ENCODE measurements around the gene MS4A13.

- TF ChIP-seq POLR2A (IDR thresholded peaks at IDR 0.05; ENCODE audit: low read length) (no peak), GATA1 (IDR thresholded peaks at IDR 0.05; ENCODE audit: low read depth, low read length) (no peak)
Measured at GRCh38 chr11:60561254-60561653, 46.1 kb downstream of the MS4A13 start.

All from erythroblast (primary cell).